Neural crest cell (in vitro differentiated cells): ENCODE results near the gene VAMP1. TPM values are rescaled to one million over a fixed set of nuclear protein-coding genes. Genes with fewer than 3 reads are reported as not detected.
A peak's percentile ranks its signal among the peaks of the same experiment; 100 is the strongest.
"Not testable (repeated sequence)": the region's sequence is repeated elsewhere in the genome, so short reads cannot be mapped to it uniquely, and the experiment has no call there.

Experiments used
- DNase-seq: peaks from one replicate; pipeline ENCODE4 v3.0.0; 2021; ENCODE audit warnings: low read depth, mixed read lengths, low spot score
- H3K27ac Mint-ChIP-seq: one replicate; pipeline ENCODE4 v1.8.0; 2021; ENCODE audit warnings: mild to moderate bottlenecking, mixed read lengths; ENCODE audit not compliant: unreplicated experiment
- H3K27me3 Mint-ChIP-seq: 2 replicates; pipeline ENCODE4 v1.8.0; 2021; ENCODE audit warnings: low read depth, mild to moderate bottlenecking, mixed read lengths
- H3K36me3 Mint-ChIP-seq: 2 replicates; pipeline ENCODE4 v1.8.0; 2021; ENCODE audit warnings: low read depth, mild to moderate bottlenecking, mixed read lengths
- H3K4me1 Mint-ChIP-seq: 2 replicates; pipeline ENCODE4 v1.8.0; 2021; ENCODE audit warnings: mixed read lengths
- H3K4me3 Mint-ChIP-seq: one replicate; pipeline ENCODE4 v1.8.0; 2021; ENCODE audit warnings: mild to moderate bottlenecking, mixed read lengths
- H3K9me3 Mint-ChIP-seq: 2 replicates; pipeline ENCODE4 v1.8.0; 2021; ENCODE audit warnings: mixed read lengths
- total RNA-seq: library from RNA; stranded (reverse); gene quantifications from 2 replicates; pipeline ENCODE4 v1.2.1, GENCODE V29; 2021
- TF ChIP-seq, protein P1 (sequence below): fragments of 200-600 bp; sonication (generic); conservative IDR thresholded peaks from 2 replicates; pipeline ENCODE4 v1.5.0; 2021; ENCODE audit warnings: antibody characterized with exemption, mild to moderate bottlenecking

VAMP1 gene
- total RNA-seq, 1 donor from 2014 or later: 9.8 TPM

DNA sequence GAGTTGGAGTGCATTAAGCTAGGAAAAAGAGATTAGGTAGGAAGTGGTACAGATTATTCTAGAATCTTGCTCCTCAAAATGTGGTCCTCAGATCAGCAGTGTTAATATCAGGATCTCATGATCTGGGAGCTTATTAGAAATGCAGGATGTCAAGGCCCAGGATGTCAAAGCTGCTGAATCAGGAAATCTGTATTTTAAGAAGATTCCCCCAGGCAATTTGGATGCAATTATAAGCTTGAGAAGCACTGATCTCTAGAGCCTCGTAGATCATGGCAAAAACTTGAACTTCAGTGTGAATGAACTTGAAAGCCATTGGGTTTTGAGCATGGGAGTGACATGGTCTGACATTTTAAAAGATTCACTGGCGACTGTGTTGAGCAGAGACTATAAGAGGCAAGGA lies 30.0 kb upstream of the VAMP1 start:
- H3K36me3 Mint-ChIP-seq: peaks cover under 1% of the 10 kb centered on the region

DNA sequence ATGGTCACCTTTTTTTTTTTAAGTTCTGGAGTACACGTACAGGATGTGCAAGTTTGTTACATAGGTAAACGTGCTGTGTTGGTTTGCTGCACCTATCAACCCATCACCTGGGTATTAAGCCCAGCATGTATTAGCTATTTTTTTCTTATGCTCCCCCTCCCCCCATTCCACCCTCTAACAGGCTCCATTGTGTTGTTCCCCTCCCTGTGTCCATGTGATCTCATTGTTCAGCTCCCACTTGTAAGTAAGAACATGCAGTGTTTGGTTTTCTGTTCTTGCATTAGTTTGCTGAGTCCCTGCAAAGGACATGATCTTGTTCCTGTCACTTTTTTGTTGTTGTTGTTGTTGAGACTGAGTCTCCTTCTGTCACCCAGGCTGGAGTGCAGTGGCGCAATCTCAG lies 26.8 kb upstream of the VAMP1 start:
- Mint-ChIP-seq H3K4me3 (peak overlapping the region; percentile 79), H3K4me1 (peaks cover 28% of the 10 kb centered on the region)
- DNase-seq, H3K27ac Mint-ChIP-seq, H3K9me3 Mint-ChIP-seq, H3K36me3 Mint-ChIP-seq, H3K27me3 Mint-ChIP-seq: not testable (repeated sequence)

More for the DNA sequence above, 30.0 kb upstream of the VAMP1 start:
- no peaks in the 10 kb centered on the region for H3K27me3 Mint-ChIP-seq
- H3K9me3 Mint-ChIP-seq: no peaks in the 10 kb centered on the region
- H3K4me1 Mint-ChIP-seq: peaks cover 6% of the 10 kb centered on the region
- no peak for DNase-seq
- H3K27ac Mint-ChIP-seq: no peak overlapping the region
- no peak overlapping the region for H3K4me3 Mint-ChIP-seq
- TF ChIP-seq, protein P1, sequence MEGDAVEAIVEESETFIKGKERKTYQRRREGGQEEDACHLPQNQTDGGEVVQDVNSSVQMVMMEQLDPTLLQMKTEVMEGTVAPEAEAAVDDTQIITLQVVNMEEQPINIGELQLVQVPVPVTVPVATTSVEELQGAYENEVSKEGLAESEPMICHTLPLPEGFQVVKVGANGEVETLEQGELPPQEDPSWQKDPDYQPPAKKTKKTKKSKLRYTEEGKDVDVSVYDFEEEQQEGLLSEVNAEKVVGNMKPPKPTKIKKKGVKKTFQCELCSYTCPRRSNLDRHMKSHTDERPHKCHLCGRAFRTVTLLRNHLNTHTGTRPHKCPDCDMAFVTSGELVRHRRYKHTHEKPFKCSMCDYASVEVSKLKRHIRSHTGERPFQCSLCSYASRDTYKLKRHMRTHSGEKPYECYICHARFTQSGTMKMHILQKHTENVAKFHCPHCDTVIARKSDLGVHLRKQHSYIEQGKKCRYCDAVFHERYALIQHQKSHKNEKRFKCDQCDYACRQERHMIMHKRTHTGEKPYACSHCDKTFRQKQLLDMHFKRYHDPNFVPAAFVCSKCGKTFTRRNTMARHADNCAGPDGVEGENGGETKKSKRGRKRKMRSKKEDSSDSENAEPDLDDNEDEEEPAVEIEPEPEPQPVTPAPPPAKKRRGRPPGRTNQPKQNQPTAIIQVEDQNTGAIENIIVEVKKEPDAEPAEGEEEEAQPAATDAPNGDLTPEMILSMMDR: no peak

DNA sequence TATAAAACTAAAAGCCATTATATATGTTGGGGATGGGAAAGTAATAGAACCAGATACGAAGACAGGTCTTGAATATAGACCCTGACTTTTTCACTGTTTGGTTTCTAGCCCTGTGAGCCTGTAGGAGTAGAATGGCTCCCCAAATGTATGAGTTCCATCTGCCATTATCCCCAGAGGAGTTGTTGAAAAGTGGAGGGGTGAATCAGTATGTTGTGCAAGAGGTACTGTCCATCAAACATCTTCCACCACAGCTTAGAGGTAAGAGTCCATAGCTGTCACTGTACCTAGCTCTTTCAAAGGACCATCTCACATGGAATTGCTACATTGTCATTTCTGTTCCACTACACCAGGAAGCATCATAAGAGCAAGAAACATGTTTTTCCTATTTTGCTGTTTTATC lies 24.5 kb upstream of the VAMP1 start:
- H3K4me1 Mint-ChIP-seq: peaks cover 33% of the 10 kb centered on the region
- H3K4me3 Mint-ChIP-seq: peak overlapping the region; percentile 97
- peaks cover 7% of the 10 kb centered on the region for H3K36me3 Mint-ChIP-seq
- DNase-seq: no peak
- peak overlapping the region; percentile 98 for H3K27ac Mint-ChIP-seq
- no peaks in the 10 kb centered on the region for H3K27me3 Mint-ChIP-seq
- TF ChIP-seq, protein P1: no peak
- H3K9me3 Mint-ChIP-seq: no peaks in the 10 kb centered on the region

DNA sequence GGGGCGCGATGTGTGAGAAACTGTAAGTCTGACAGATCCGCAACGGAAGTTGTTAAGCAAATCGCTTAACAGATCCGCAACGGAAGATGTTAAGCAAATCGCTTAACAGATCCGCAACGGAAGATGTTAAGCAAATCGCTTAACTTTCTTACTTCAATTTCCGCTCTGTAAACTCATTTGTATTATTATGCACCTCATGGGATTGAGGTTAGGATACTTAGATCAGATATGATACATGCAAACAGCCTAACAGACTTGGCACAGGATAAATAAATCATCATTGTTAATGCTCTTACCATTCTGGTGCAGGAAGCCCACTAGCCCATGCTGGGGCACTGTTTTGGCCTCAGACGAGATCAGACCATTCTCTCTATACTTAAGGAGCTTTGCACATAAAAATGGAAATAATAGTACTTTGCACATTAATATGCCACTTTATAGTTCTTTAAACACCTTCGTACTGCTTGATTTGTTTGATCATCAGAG lies 23.8 kb upstream of the VAMP1 start:
- Mint-ChIP-seq H3K9me3 (no peaks in the 10 kb centered on the region), H3K4me1 (peaks cover 33% of the 10 kb centered on the region), H3K4me3 (peak overlapping the region; percentile 97), H3K27me3 (no peaks in the 10 kb centered on the region), H3K27ac (peak overlapping the region; percentile 98), H3K36me3 (peaks cover 7% of the 10 kb centered on the region)
- TF ChIP-seq, protein P1: peak; percentile 40
- no peak for DNase-seq

DNA sequence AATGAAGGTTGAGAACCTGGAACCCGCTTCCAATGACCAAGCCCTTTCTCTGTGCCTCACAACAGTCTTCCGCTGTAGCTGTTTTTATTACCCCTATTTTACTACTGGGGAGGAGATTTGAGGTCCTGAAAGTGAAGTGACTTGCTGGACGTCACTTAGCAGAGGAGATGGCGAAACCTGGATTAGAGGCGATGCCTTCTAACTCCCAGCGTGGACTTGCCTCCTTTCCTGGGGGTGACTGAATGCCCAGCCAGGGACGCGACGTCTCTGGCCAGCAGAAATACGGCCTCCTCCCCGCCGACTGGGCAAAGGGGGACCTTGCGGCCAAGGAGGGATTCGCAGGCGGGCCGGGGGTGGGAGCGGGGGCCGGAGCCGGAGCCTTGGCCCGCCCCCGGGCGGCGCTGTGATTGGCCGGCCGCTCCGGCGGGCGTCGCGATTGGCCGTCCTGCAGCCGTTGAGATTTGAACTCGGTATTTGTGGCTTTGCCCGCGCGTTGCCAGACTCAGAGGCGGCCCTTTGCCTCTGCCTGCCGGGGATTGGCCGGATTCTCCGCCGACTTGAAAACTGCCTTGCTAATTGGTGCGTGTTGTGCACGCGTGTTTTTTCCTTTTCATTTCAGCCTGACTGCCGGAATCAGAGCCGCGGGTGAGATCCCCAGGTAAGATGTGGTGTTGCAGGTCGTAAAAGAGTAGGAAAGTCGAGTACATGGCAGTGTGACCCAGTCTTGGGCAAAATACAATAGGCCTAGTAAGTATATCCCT lies 23.2 kb upstream of the VAMP1 start, which contains the start of gene NCAPD2:
NCAPD2 (plus strand) TSS at position 606 of the 761 bp plus-strand sequence. CDS start 997 bp downstream, outside the sequence.
- peak; percentile 87 for DNase-seq
- H3K4me1 Mint-ChIP-seq: peaks cover 33% of the 10 kb centered on the region
- H3K27ac Mint-ChIP-seq: peak within 1 kb of the TSS; percentile 98
- H3K4me3 Mint-ChIP-seq: peak within 1 kb of the TSS; percentile 97
- H3K36me3 Mint-ChIP-seq: peaks cover 7% of the 10 kb centered on the region
- TF ChIP-seq, protein P1: peak; percentile 46
- H3K9me3 Mint-ChIP-seq: no peaks in the 10 kb centered on the region
- H3K27me3 Mint-ChIP-seq: no peaks in the 10 kb centered on the region
